Smooth muscle cell (in vitro differentiated cells): ENCODE data around the gene RAB42. TPM values are rescaled to one million over a fixed set of nuclear protein-coding genes. Genes with fewer than 3 reads are reported as not detected.

Experiments
- DNase-seq: peaks from one replicate; lab custom pipeline; 2025; ENCODE audit not compliant: unreplicated experiment; lab: John Stamatoyannopoulos, UW
- H2AFZ ChIP-seq: fragments of 200-600 bp; sonication (generic); 2 replicates; pipeline ENCODE4 v1.6.0; 2016; ENCODE audit warnings: antibody characterized with exemption, low read depth, mild to moderate bottlenecking
- H3F3A ChIP-seq: fragments of 200-600 bp; sonication (generic); 2 replicates; pipeline ENCODE4 v1.6.0; 2017; ENCODE audit warnings: antibody characterized with exemption, low read depth
- H3K27ac ChIP-seq: fragments of 200-600 bp; sonication (generic); 2 replicates; pipeline ENCODE4 v1.5.1; 2016; ENCODE audit warnings: low read depth, mild to moderate bottlenecking
- H3K27me3 ChIP-seq: fragments of 200-600 bp; sonication (generic); 2 replicates; pipeline ENCODE4 v1.6.1; 2016; ENCODE audit warnings: low read depth, mild to moderate bottlenecking
- H3K36me3 ChIP-seq: fragments of 200-600 bp; sonication (generic); 2 replicates; pipeline ENCODE4 v1.5.1; 2016; ENCODE audit warnings: low read depth
- H3K4me1 ChIP-seq: fragments of 200-600 bp; sonication (generic); 2 replicates; pipeline ENCODE4 v1.5.1; 2016; ENCODE audit warnings: low read depth
- H3K4me2 ChIP-seq: fragments of 200-600 bp; sonication (generic); 2 replicates; pipeline ENCODE4 v1.6.0; 2016; ENCODE audit warnings: mild to moderate bottlenecking
- H3K4me3 ChIP-seq: fragments of 200-600 bp; sonication (generic); 2 replicates; pipeline ENCODE4 v1.5.1; 2016; ENCODE audit warnings: mild to moderate bottlenecking
- H3K79me2 ChIP-seq: fragments of 200-600 bp; sonication (generic); 2 replicates; pipeline ENCODE4 v1.6.0; 2016; ENCODE audit warnings: low read depth, mild to moderate bottlenecking
- H3K9ac ChIP-seq: fragments of 200-600 bp; sonication (generic); 2 replicates; pipeline ENCODE4 v1.6.0; 2016; ENCODE audit warnings: low read depth
- H3K9me3 ChIP-seq: fragments of 200-600 bp; sonication (generic); replicated peaks from 2 replicates; pipeline ENCODE4 v1.5.1; 2016; ENCODE audit warnings: low read depth
- H4K20me1 ChIP-seq: fragments of 200-600 bp; sonication (generic); 2 replicates; pipeline ENCODE4 v1.6.0; 2016; ENCODE audit warnings: low read depth
- CTCF ChIP-seq: fragments of 200-600 bp; sonication (generic); IDR thresholded peaks from 2 replicates; pipeline ENCODE4 v1.5.1; 2017; ENCODE audit warnings: borderline replicate concordance, mild to moderate bottlenecking, antibody characterized with exemption; ENCODE audit not compliant: insufficient read depth, poor library complexity, severe bottlenecking
- WGBS: methylation state at CpG from one replicate; pipeline ENCODE4 v1.1.7; 2016; ENCODE audit warnings: low lambda C conversion rate; 5-methylcytosine and 5-hydroxymethylcytosine counted together
- polyA plus RNA-seq: library from polyadenylated mRNA; unstranded; fragments of >200 nt; fragmentation: Nextera tagmentation; extraction: Ambion mirVana; gene quantifications from 2 replicates; pipeline ENCODE4 v1.2.1, GENCODE V29; 2016
- total RNA-seq: library from RNA; depleted of rRNA; stranded (reverse); fragments of >200 nt; gene quantifications from 2 replicates; pipeline ENCODE4 v1.2.3, GENCODE V29; 2014

The RAB42 gene
- total and polyA plus RNA-seq, 2 experiments from 2014 or later: 8.6 to 9.7 TPM

DNA sequence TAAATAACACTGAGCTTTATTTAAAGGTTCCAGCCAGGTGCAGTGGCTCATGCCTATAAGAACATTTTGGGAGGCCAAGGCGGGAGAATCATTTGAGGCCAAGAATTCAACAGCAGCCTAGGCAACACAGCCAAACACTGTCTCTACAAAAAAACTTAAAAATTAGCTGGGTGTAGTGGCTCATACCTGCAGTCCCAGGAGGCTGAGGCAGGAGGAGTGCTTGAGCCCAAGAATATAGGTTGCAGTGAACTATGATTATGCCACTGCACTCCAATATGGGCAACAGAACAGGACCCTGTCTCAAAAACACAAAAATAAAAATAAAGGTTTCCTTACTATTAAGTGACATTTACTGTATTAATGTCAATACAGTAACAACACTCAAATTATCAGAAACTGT lies 48.7 kb downstream of the RAB42 start:
- no peak overlapping the region for H3K27ac ChIP-seq

DNA sequence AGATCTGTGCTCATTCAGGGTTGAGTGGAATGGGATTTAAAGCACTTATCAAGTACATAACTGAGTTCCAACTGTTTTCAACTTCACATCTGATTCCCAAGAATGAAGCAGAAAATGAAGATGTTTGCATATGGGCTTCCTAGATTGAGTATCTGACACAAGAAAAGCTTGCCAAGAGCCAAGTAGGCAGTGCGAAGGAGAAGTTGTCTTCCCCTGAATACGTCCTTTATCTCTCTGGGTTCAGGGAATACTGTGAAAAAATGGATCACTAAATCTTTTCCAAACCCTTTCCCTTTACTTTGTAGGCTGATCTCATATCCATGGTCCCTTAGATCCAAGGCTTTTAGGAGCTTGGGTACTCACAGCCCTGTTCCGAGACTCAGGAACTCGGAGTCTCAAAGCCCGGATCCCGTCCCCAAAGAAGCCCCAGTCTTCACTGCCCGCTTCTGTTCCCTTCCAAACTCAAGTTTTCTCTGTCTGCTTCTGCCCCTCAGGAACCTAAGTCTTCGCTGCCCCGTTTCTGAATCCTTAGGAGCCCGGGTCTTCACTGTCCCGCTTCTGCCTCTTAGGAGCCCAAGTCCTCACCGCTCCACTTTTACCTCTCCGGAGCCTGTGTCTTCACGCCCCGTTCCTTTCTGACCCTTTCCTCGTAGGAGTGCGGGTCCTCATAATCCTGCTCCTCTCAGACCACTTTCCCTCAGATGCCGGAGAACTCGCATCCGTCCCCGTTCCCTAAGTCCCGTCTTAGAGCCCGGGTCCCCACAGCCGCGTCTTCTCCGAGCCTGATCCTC lies 50.2 kb downstream of the RAB42 start:
- H3K27me3 ChIP-seq: no peaks in the 10 kb centered on the region
- 3% methylated on average over 23 of the region's 26 CpGs for WGBS
- peak overlapping the region; percentile 74 for H3K9ac ChIP-seq
- H3K4me2 ChIP-seq: peak overlapping the region; percentile 95
- peaks cover 8% of the 10 kb centered on the region for H3F3A ChIP-seq
- DNase-seq: peak; percentile 24
- H3K9me3 ChIP-seq: no peaks in the 10 kb centered on the region
- H3K4me1 ChIP-seq: peaks cover 12% of the 10 kb centered on the region
- H2AFZ ChIP-seq: peak overlapping the region; percentile 86
- H3K27ac ChIP-seq: peak overlapping the region; percentile 83
- H3K79me2 ChIP-seq: peaks cover 37% of the 10 kb centered on the region
- no peak for TF ChIP-seq CTCF
- peak overlapping the region; percentile 80 for H3K4me3 ChIP-seq
- H3K36me3 ChIP-seq: no peaks in the 10 kb centered on the region
- H4K20me1 ChIP-seq: no peaks in the 10 kb centered on the region

More for the DNA sequence above, 48.7 kb downstream of the RAB42 start:
- H3K36me3 ChIP-seq: no peaks in the 10 kb centered on the region
- no peak overlapping the region for H2AFZ ChIP-seq
- peak; percentile 32 for TF ChIP-seq CTCF
- H3K9ac ChIP-seq: no peak overlapping the region
- H3K9me3 ChIP-seq: no peaks in the 10 kb centered on the region
- H3K4me1 ChIP-seq: peaks cover 12% of the 10 kb centered on the region
- H3K4me2 ChIP-seq: no peak overlapping the region
- H3K79me2 ChIP-seq: peaks cover 41% of the 10 kb centered on the region
- no peaks in the 10 kb centered on the region for H3K27me3 ChIP-seq
- H3F3A ChIP-seq: peaks cover 8% of the 10 kb centered on the region
- no peaks in the 10 kb centered on the region for H4K20me1 ChIP-seq
- H3K4me3 ChIP-seq: no peak overlapping the region
- no peak for DNase-seq
- 100% methylated on average over 1 of the region's 1 CpG for WGBS

DNA sequence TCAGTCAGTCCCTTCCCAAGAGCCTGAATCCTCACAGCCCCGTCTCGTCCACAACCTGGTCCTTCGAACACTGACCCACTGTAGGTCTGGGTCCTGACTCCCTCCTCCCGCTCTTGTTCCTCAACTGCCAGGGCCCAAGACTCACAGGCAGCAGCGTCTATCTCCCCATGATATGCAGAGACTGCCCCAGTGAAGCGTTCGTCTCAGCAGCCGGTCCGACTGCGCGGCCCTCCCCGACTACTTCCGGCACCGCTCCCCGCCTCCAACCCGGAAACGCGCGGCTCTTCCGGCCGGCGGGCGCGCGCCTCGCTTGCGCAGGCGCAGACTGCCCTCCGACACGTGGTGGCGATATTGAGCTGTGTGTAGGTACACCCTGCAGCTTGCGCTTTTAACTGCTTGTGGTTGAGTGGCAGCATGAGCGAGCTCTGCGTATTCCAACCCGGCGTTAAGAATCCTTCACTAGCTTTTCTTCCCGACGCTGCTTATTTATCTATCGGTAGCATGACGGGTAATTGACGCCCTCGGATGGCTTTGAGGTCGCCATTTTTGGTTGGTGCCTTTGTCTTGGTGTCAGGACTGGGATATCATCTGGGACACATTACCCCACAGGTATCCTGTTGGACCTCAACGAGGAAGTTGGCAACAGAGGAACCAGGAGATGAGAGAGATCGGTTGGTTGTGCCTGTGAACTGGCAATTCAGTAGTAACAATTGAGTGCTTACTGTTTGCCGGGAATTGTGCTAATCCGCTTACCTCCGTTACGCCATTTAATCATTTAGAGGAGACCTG lies 51.0 kb downstream of the RAB42 start, which contains the start of gene TAF12:
Gene TAF12 (minus strand): TSS at position 221 of the 789 bp plus-strand sequence. CDS start 20,986 bp downstream, outside the sequence.
- Histone ChIP-seq H3K4me1 (peaks cover 12% of the 10 kb centered on the region), H3K36me3 (no peaks in the 10 kb centered on the region), H3F3A (peaks cover 8% of the 10 kb centered on the region), H3K27ac (peak within 1 kb of the TSS; percentile 83), H3K27me3 (no peaks in the 10 kb centered on the region), H3K4me2 (peak within 1 kb of the TSS; percentile 95), H4K20me1 (no peaks in the 10 kb centered on the region), H3K9ac (peak within 1 kb of the TSS; percentile 74), H2AFZ (peak within 1 kb of the TSS; percentile 93), H3K9me3 (no peaks in the 10 kb centered on the region), H3K4me3 (peak within 1 kb of the TSS; percentile 80), H3K79me2 (peaks cover 32% of the 10 kb centered on the region)
- WGBS: 9% methylated on average over 49 of the region's 49 CpGs
- peak; percentile 72 for DNase-seq
- peak; percentile 24 for TF ChIP-seq CTCF
